Mesendoderm (in vitro differentiated cells): Measurements from ENCODE around the gene METRN.

Source experiments
- DNase-seq: peaks from one replicate; pipeline ENCODE4 v3.0.0; 2013
- H2AK5ac ChIP-seq: 2 replicates; pipeline ENCODE4 v1.6.1; 2013; ENCODE audit warnings: low read length, inconsistent platforms
- H2BK120ac ChIP-seq: 2 replicates; pipeline ENCODE4 v1.6.1; 2013; ENCODE audit warnings: low read depth, mild to moderate bottlenecking, low read length, moderate library complexity, mixed read lengths
- H2BK15ac ChIP-seq: replicated peaks from 2 replicates; pipeline ENCODE4 v1.6.1; 2013; ENCODE audit warnings: low read depth, mild to moderate bottlenecking, moderate library complexity
- H2BK5ac ChIP-seq: 2 replicates; pipeline ENCODE4 v1.6.1; 2013; ENCODE audit warnings: low read length, inconsistent platforms
- H3K18ac ChIP-seq: 2 replicates; pipeline ENCODE4 v1.6.1; 2013; ENCODE audit warnings: mild to moderate bottlenecking, low read length, mixed read lengths
- H3K23ac ChIP-seq: one replicate; pipeline ENCODE4 v1.6.1; 2013; ENCODE audit warnings: low read length
- H3K27ac ChIP-seq: 2 replicates; pipeline ENCODE4 v1.5.1; 2013; ENCODE audit warnings: low read depth, mild to moderate bottlenecking, inconsistent platforms, low read length, moderate library complexity
- H3K27me3 ChIP-seq: 2 replicates; pipeline ENCODE4 v1.6.1; 2013; ENCODE audit warnings: low read length, control low read depth, mild to moderate bottlenecking, inconsistent platforms; ENCODE audit not compliant: insufficient read depth, poor library complexity
- H3K36me3 ChIP-seq: 2 replicates; pipeline ENCODE4 v1.6.1; 2013; ENCODE audit warnings: low read length, inconsistent platforms; ENCODE audit not compliant: control insufficient read depth, insufficient read depth
- H3K4ac ChIP-seq: one replicate; pipeline ENCODE4 v1.6.1; 2013; ENCODE audit warnings: low read depth, mild to moderate bottlenecking, low read length, moderate library complexity
- H3K4me1 ChIP-seq: 2 replicates; pipeline ENCODE4 v1.6.1; 2013; ENCODE audit warnings: low read depth, low read length, inconsistent platforms; ENCODE audit not compliant: control insufficient read depth
- H3K4me2 ChIP-seq: 2 replicates; pipeline ENCODE4 v1.6.1; 2013; ENCODE audit warnings: low read length
- H3K4me3 ChIP-seq: 2 replicates; pipeline ENCODE4 v1.5.1; 2013; ENCODE audit warnings: mild to moderate bottlenecking, low read length
- H3K56ac ChIP-seq: one replicate; pipeline ENCODE4 v1.6.1; 2013; ENCODE audit warnings: low read length
- H3K79me1 ChIP-seq: 2 replicates; pipeline ENCODE4 v1.6.1; 2013; ENCODE audit warnings: low read length, inconsistent platforms
- H3K79me2 ChIP-seq: 2 replicates; pipeline ENCODE4 v1.6.1; 2013; ENCODE audit warnings: mild to moderate bottlenecking, low read length; ENCODE audit not compliant: control insufficient read depth, insufficient read depth
- H3K9ac ChIP-seq: 2 replicates; pipeline ENCODE4 v1.6.1; 2013; ENCODE audit warnings: low read length, inconsistent platforms
- H4K5ac ChIP-seq: one replicate; pipeline ENCODE4 v1.6.1; 2013; ENCODE audit warnings: low read length
- H4K8ac ChIP-seq: one replicate; pipeline ENCODE4 v1.6.1; 2013; ENCODE audit warnings: low read depth, mild to moderate bottlenecking, control low read depth, low read length, moderate library complexity
- WGBS: extraction: QIAGEN DNeasy Blood & Tissue Kit; methylation state at CpG from one replicate; pipeline ENCODE4 v1.1.7; 2013; ENCODE audit warnings: low lambda C conversion rate, missing lambda C conversion rate; ENCODE audit not compliant: insufficient coverage; ENCODE audit errors: extremely low coverage; 5-methylcytosine and 5-hydroxymethylcytosine counted together

Gene METRN

GRCh38 chr16:745739-746138 is 30.8 kb downstream of the METRN start:
- no peaks in the 10 kb centered on the region for H3K4me1 ChIP-seq
- H3K9ac ChIP-seq, result no peak overlapping the region
- no peak overlapping the region for H3K23ac ChIP-seq
- no peak overlapping the region for H4K5ac ChIP-seq
- no peaks in the 10 kb centered on the region for H3K79me2 ChIP-seq
- no peak overlapping the region for H3K56ac ChIP-seq
- no peak overlapping the region for H3K4ac ChIP-seq
- no peak overlapping the region for H3K27ac ChIP-seq
- no peak overlapping the region for H4K8ac ChIP-seq
- H2AK5ac ChIP-seq, result no peak overlapping the region
- H3K18ac ChIP-seq, result no peak overlapping the region
- no peaks in the 10 kb centered on the region for H3K79me1 ChIP-seq
- no peak overlapping the region for H2BK5ac ChIP-seq
- H3K27me3 ChIP-seq, result no peaks in the 10 kb centered on the region
- H2BK120ac ChIP-seq, result no peak overlapping the region
- H3K36me3 ChIP-seq, result no peaks in the 10 kb centered on the region
- H2BK15ac ChIP-seq, result no peak overlapping the region
- no peak overlapping the region for H3K4me2 ChIP-seq
- DNase-seq, result peak; percentile 66
- no peak overlapping the region for H3K4me3 ChIP-seq
- WGBS, result no CpG with 5 or more reads among the region's 14 CpGs

GRCh38 chr16:746637-747036 is 31.7 kb downstream of the METRN start:
- no peak for DNase-seq
- no peak overlapping the region for H3K23ac ChIP-seq
- H3K9ac ChIP-seq, result no peak overlapping the region
- no peak overlapping the region for H3K56ac ChIP-seq
- no peak overlapping the region for H3K27ac ChIP-seq
- no peak overlapping the region for H3K4me3 ChIP-seq
- H4K5ac ChIP-seq, result no peak overlapping the region
- no peaks in the 10 kb centered on the region for H3K79me1 ChIP-seq
- H3K4me1 ChIP-seq, result no peaks in the 10 kb centered on the region
- H3K27me3 ChIP-seq, result no peaks in the 10 kb centered on the region
- no peaks in the 10 kb centered on the region for H3K79me2 ChIP-seq
- H2BK120ac ChIP-seq, result no peak overlapping the region
- H3K18ac ChIP-seq, result no peak overlapping the region
- H2BK5ac ChIP-seq, result no peak overlapping the region
- H2AK5ac ChIP-seq, result no peak overlapping the region
- H3K36me3 ChIP-seq, result no peaks in the 10 kb centered on the region
- WGBS, result no CpG with 5 or more reads among the region's 13 CpGs
- no peak overlapping the region for H4K8ac ChIP-seq
- no peak overlapping the region for H3K4ac ChIP-seq
- no peak overlapping the region for H2BK15ac ChIP-seq
- no peak overlapping the region for H3K4me2 ChIP-seq

- Histone ChIP-seq H3K4me2 (no peak overlapping the region), H2BK5ac (no peak overlapping the region), H4K8ac (no peak overlapping the region), H3K27me3 (no peaks in the 10 kb centered on the region), H3K27ac (no peak overlapping the region), H2BK15ac (no peak overlapping the region), H3K4ac (no peak overlapping the region), H2AK5ac (no peak overlapping the region), H3K79me2 (no peaks in the 10 kb centered on the region), H3K4me3 (no peak overlapping the region), H3K18ac (no peak overlapping the region), H3K36me3 (no peaks in the 10 kb centered on the region), H3K9ac (no peak overlapping the region), H2BK120ac (no peak overlapping the region), H3K79me1 (no peaks in the 10 kb centered on the region), H3K4me1 (no peaks in the 10 kb centered on the region), H3K23ac (no peak overlapping the region), H3K56ac (no peak overlapping the region), H4K5ac (no peak overlapping the region)
- no CpG with 5 or more reads among the region's 39 CpGs for WGBS
- no peak for DNase-seq
These were observed 33.2 kb downstream of the METRN start for GRCh38 chr16:747978-748746.

GRCh38 chr16:749010-749409 is 34.1 kb downstream of the METRN start:
- no peak overlapping the region for H3K4ac ChIP-seq
- no peak overlapping the region for H3K23ac ChIP-seq
- no peak overlapping the region for H2BK5ac ChIP-seq
- no CpG with 5 or more reads among the region's 6 CpGs for whole genome bisulfite sequencing
- no peak overlapping the region for H3K18ac ChIP-seq
- H2AK5ac ChIP-seq, result no peak overlapping the region
- H3K9ac ChIP-seq, result no peak overlapping the region
- H3K79me2 ChIP-seq, result no peaks in the 10 kb centered on the region
- H3K79me1 ChIP-seq, result no peaks in the 10 kb centered on the region
- H2BK15ac ChIP-seq, result no peak overlapping the region
- H4K8ac ChIP-seq, result no peak overlapping the region
- no peak overlapping the region for H3K27ac ChIP-seq
- H4K5ac ChIP-seq, result no peak overlapping the region
- no peak overlapping the region for H3K56ac ChIP-seq
- H3K4me2 ChIP-seq, result no peak overlapping the region
- H2BK120ac ChIP-seq, result no peak overlapping the region
- no peaks in the 10 kb centered on the region for H3K27me3 ChIP-seq
- no peaks in the 10 kb centered on the region for H3K36me3 ChIP-seq
- DNase-seq, result no peak
- H3K4me3 ChIP-seq, result no peak overlapping the region
- no peaks in the 10 kb centered on the region for H3K4me1 ChIP-seq

GRCh38 chr16:750485-750884 is 35.6 kb downstream of the METRN start:
- no CpG with 5 or more reads among the region's 9 CpGs for WGBS
- H3K9ac ChIP-seq, result no peak overlapping the region
- H3K18ac ChIP-seq, result no peak overlapping the region
- H2BK5ac ChIP-seq, result no peak overlapping the region
- no peak overlapping the region for H3K23ac ChIP-seq
- H3K36me3 ChIP-seq, result no peaks in the 10 kb centered on the region
- DNase-seq, result no peak
- no peak overlapping the region for H2BK120ac ChIP-seq
- no peak overlapping the region for H4K5ac ChIP-seq
- no peaks in the 10 kb centered on the region for H3K27me3 ChIP-seq
- H3K56ac ChIP-seq, result no peak overlapping the region
- H2BK15ac ChIP-seq, result no peak overlapping the region
- no peak overlapping the region for H3K27ac ChIP-seq
- no peak overlapping the region for H4K8ac ChIP-seq
- H3K79me2 ChIP-seq, result no peaks in the 10 kb centered on the region
- no peak overlapping the region for H3K4ac ChIP-seq
- no peaks in the 10 kb centered on the region for H3K79me1 ChIP-seq
- H3K4me2 ChIP-seq, result no peak overlapping the region
- H2AK5ac ChIP-seq, result no peak overlapping the region
- H3K4me1 ChIP-seq, result no peaks in the 10 kb centered on the region
- H3K4me3 ChIP-seq, result no peak overlapping the region
